ENCODE data around the gene NAA10. TPM values are rescaled to one million over a fixed set of nuclear protein-coding genes. Genes with fewer than 3 reads are reported as not detected.

NAA10 gene
- polyA plus RNA-seq, 2 of the 4 experiments (the other 2 are of a cell fraction): 63.5 to 230 TPM

- ATAC-seq: no peak
- H3K27ac ChIP-seq: no peak overlapping the region
- ChIA-PET CTCF (interaction anchor here (1.2 to 5.5 kb wide), 5 partner anchors 8 to 200 kb away, joined by 3 to 47 read pairs (median 11); partner anchors contain the start of genes PLXNB3 and TMEM187), POLR2A (no interaction called here)
- 100% methylated on average over 8 of the region's 14 CpGs for WGBS (ENCODE audit: missing lambda C conversion rate)
- FAIRE-seq: no peak
- TF ChIP-seq CHD2 (IDR thresholded peaks at IDR 0.05; ENCODE audit: low read length, partially characterized antibody): no peak
- TF ChIP-seq KDM1A (IDR thresholded peaks at IDR 0.05; ENCODE audit: low read depth): no peak
- no peak for TF ChIP-seq ZFP36 (IDR thresholded peaks at IDR 0.05; ENCODE audit: borderline replicate concordance, partially characterized antibody)
- TF ChIP-seq BCL3 (IDR thresholded peaks at IDR 0.05): no peak
- no peak for TF ChIP-seq RFX5 (IDR thresholded peaks at IDR 0.05)
- TF ChIP-seq JUN (IDR thresholded peaks at IDR 0.05): no peak
- TF ChIP-seq FOSB (CRISPR knock-in tag; IDR thresholded peaks at IDR 0.05): no peak
- no peak for TF ChIP-seq ESRRA (IDR thresholded peaks at IDR 0.05; ENCODE audit: borderline replicate concordance, low read length)
- TF ChIP-seq CBX2 (IDR thresholded peaks at IDR 0.05; ENCODE audit: borderline replicate concordance, low read depth): no peak
- no peak for TF ChIP-seq SREBF2 (IDR thresholded peaks at IDR 0.05)
- no peak for TF ChIP-seq MAZ (IDR thresholded peaks at IDR 0.05; ENCODE audit: borderline replicate concordance, low read depth, low read length)
- TF ChIP-seq HEYL (CRISPR knock-in tag; IDR thresholded peaks at IDR 0.05): no peak
- TF ChIP-seq HOXA7 (CRISPR knock-in tag; IDR thresholded peaks at IDR 0.05): no peak
- no peaks in the 10 kb centered on the region for H3K9me3 ChIP-seq
- no peak overlapping the region for H3K4me2 ChIP-seq
- DNase-seq (ENCODE audit: low read depth in 1 of 2, low spot score in 1 of 2): no peak
- no peak overlapping the region for H3K4me3 ChIP-seq
- H3K4me1 ChIP-seq: peaks cover 14% of the 10 kb centered on the region
These were observed 29.3 kb upstream of the NAA10 start for GRCh38 chrX:153964105-153964504.

- no peaks in the 10 kb centered on the region for H3K9me3 ChIP-seq
- H3K4me3 ChIP-seq: no peak overlapping the region
- ChIA-PET CTCF (interaction anchor here (1.1 to 5.5 kb wide), 5 partner anchors 9 to 199 kb away, joined by 3 to 47 read pairs (median 11); partner anchors contain the start of genes PLXNB3 and TMEM187), POLR2A (no interaction called here)
- no peak for DNase-seq (ENCODE audit: low read depth in 1 of 2, low spot score in 1 of 2)
- H3K4me2 ChIP-seq: no peak overlapping the region
- 97% methylated on average over 7 of the region's 12 CpGs for WGBS (ENCODE audit: missing lambda C conversion rate)
- TF ChIP-seq CTCF (IDR thresholded peaks at IDR 0.05) (no peak), HES2 (IDR thresholded peaks at IDR 0.05) (no peak), RCOR1 (IDR thresholded peaks at IDR 0.05; ENCODE audit: low read depth, low read length) (no peak), CHD2 (IDR thresholded peaks at IDR 0.05; ENCODE audit: low read length, partially characterized antibody) (no peak)
- no peak for ATAC-seq
- H3K27ac ChIP-seq: no peak overlapping the region
- FAIRE-seq: no peak
- H3K4me1 ChIP-seq: peaks cover 8% of the 10 kb centered on the region; the same call in 2 of the 3 replicates
These were observed 28.7 kb upstream of the NAA10 start for GRCh38 chrX:153963546-153963945.

GRCh38 chrX:153961292-153961691 is 26.5 kb upstream of the NAA10 start:
- FAIRE-seq: no peak
- no peak for DNase-seq (ENCODE audit: low read depth in 1 of 2, low spot score in 1 of 2)
- ChIA-PET POLR2A (no interaction called here), CTCF (interaction anchor here (0.8 to 5.5 kb wide), 5 partner anchors 9 to 197 kb away, joined by 4 to 47 read pairs (median 7); partner anchors contain the start of genes HCFC1 and PLXNB3)
- Histone ChIP-seq H3K4me2 (no peak overlapping the region), H3K4me3 (no peak overlapping the region), H3K9me3 (no peaks in the 10 kb centered on the region), H3K27ac (no peak overlapping the region), H3K4me1 (no peaks in the 10 kb centered on the region)
- 93% methylated on average over 9 of the region's 11 CpGs for WGBS (ENCODE audit: missing lambda C conversion rate)
- no peak for ATAC-seq
- TF ChIP-seq ZNF302 (CRISPR knock-in tag; IDR thresholded peaks at IDR 0.05) (no peak), HES2 (IDR thresholded peaks at IDR 0.05) (no peak), MAFK (IDR thresholded peaks at IDR 0.05; ENCODE audit: partially characterized antibody) (no peak), HEYL (CRISPR knock-in tag; IDR thresholded peaks at IDR 0.05) (no peak), MAX (IDR thresholded peaks at IDR 0.05) (no peak), RARB (CRISPR knock-in tag; IDR thresholded peaks at IDR 0.05) (no peak), ZFP36 (IDR thresholded peaks at IDR 0.05; ENCODE audit: borderline replicate concordance, partially characterized antibody) (no peak), KDM5A (IDR thresholded peaks at IDR 0.05) (no peak), CHD2 (IDR thresholded peaks at IDR 0.05; ENCODE audit: low read length, partially characterized antibody) (no peak), CBX8 (IDR thresholded peaks at IDR 0.05) (no peak), POLR2AphosphoS2 (conservative IDR thresholded peaks at IDR 0.05; ENCODE audit: low read length) (no peak), NFE2L2 (conservative IDR thresholded peaks at IDR 0.05; ENCODE audit: low read length) (no peak), ATOH8 (CRISPR knock-in tag; IDR thresholded peaks at IDR 0.05; ENCODE audit: low read depth) (no peak), ESRRA (IDR thresholded peaks at IDR 0.05; ENCODE audit: borderline replicate concordance, low read length) (no peak), ELK1 (IDR thresholded peaks at IDR 0.05; ENCODE audit: low read depth, low read length) (no peak), ZSCAN20 (CRISPR knock-in tag; IDR thresholded peaks at IDR 0.05) (no peak), PBX3 (IDR thresholded peaks at IDR 0.05) (no peak), JUN (IDR thresholded peaks at IDR 0.05) (no peak)

All from A549 (cell line).